CD4-positive, alpha-beta memory T cell (primary cell): ENCODE results near the gene KLK6. TPM values are rescaled to one million over a fixed set of nuclear protein-coding genes. Genes with fewer than 3 reads are reported as not detected.

Source experiments
- CTCF ChIA-PET: fragments of 350-600 bp; sonication (Branson Sonifier 250); formaldehyde crosslinking; loops from one replicate; lab custom pipeline; 2021; ENCODE audit warnings: inconsistent platforms; ENCODE audit not compliant: partially characterized antibody; lab: Charles Lee
- POLR2A ChIA-PET: fragments of 350-600 bp; sonication (Branson Sonifier 250); formaldehyde crosslinking; loops from one replicate; lab custom pipeline; 2021; ENCODE audit not compliant: partially characterized antibody; lab: Charles Lee
- DNase-seq, 5 donors: peaks; one replicate each; pipeline versions ENCODE4 v3.0.0 to v3.0.0-alpha.2; 2020 to 2022; ENCODE audit warnings: mixed read lengths in 1 of 5
- H3K27ac ChIP-seq: one replicate; pipeline ENCODE4 v1.7.0; 2013; ENCODE audit warnings: low read depth, low read length
- H3K27me3 ChIP-seq: 2 replicates; pipeline ENCODE4 v1.7.0; 2013; ENCODE audit warnings: mild to moderate bottlenecking, low read length, moderate library complexity; ENCODE audit not compliant: insufficient read depth
- H3K36me3 ChIP-seq: 2 replicates; pipeline ENCODE4 v1.7.0; 2013; ENCODE audit warnings: mild to moderate bottlenecking, low read length, moderate library complexity; ENCODE audit not compliant: insufficient read depth
- H3K4me1 ChIP-seq: 2 replicates; pipeline ENCODE4 v1.7.0; 2013; ENCODE audit warnings: mild to moderate bottlenecking, low read length, moderate library complexity; ENCODE audit not compliant: insufficient read depth
- H3K4me3 ChIP-seq, 2 donors: one replicate each; pipeline ENCODE4 v1.7.0; 2013; ENCODE audit warnings: low read length in 2 of 2, mild to moderate bottlenecking in 1 of 2
- H3K9me3 ChIP-seq, 2 donors: one replicate each; pipeline ENCODE4 v1.7.0; 2013; ENCODE audit warnings: low read length in 2 of 2, control low read depth in 1 of 2; ENCODE audit not compliant: control insufficient read depth in 1 of 2
- H3K27ac Mint-ChIP-seq, 7 donors: one replicate each; pipeline ENCODE4 v1.8.0; 2020 to 2021; ENCODE audit warnings: mixed read lengths in 7 of 7, mild to moderate bottlenecking in 6 of 7, inconsistent platforms in 3 of 7, moderate library complexity in 3 of 7
- H3K27me3 Mint-ChIP-seq, 2 donors: one replicate each; pipeline ENCODE4 v1.8.0; 2020 to 2021; ENCODE audit warnings: mixed read lengths in 2 of 2
- H3K36me3 Mint-ChIP-seq, 2 donors: one replicate each; pipeline ENCODE4 v1.8.0; 2020 to 2021; ENCODE audit warnings: mixed read lengths in 2 of 2, inconsistent platforms in 1 of 2, mild to moderate bottlenecking in 1 of 2
- H3K4me1 Mint-ChIP-seq, 4 donors: one replicate each; pipeline ENCODE4 v1.8.0; 2020 to 2021; ENCODE audit warnings: mixed read lengths in 4 of 4, mild to moderate bottlenecking in 1 of 4
- H3K4me3 Mint-ChIP-seq, 8 donors: one replicate each; pipeline ENCODE4 v1.8.0; 2020 to 2021; ENCODE audit warnings: mixed read lengths in 8 of 8, mild to moderate bottlenecking in 7 of 8, moderate library complexity in 6 of 8, inconsistent platforms in 3 of 8
- H3K9me3 Mint-ChIP-seq, 8 donors: one replicate each; pipeline ENCODE4 v1.8.0; 2020 to 2021; ENCODE audit warnings: mixed read lengths in 8 of 8, mild to moderate bottlenecking in 5 of 8, inconsistent platforms in 3 of 8, moderate library complexity in 1 of 8
- intact Hi-C: fragments of 100-400 bp; cut with micrococcal nuclease; formaldehyde crosslinking; loops from one replicate; pipeline ENCODE4 v1.15.1; 2023
- polyA plus RNA-seq, 2 donors: library from polyadenylated mRNA; unstranded; fragments of 300-500 nt; fragmentation: Illumina TruSeq; gene quantifications; one replicate each; pipeline ENCODE4 v1.2.3, GENCODE V29; 2021
- total RNA-seq, 2 experiments: library from RNA; stranded (reverse); gene quantifications; one replicate each; pipeline ENCODE4 v1.2.3, GENCODE V29; 2021

Gene KLK6
- total and polyA plus RNA-seq, 4 experiments from 2014 or later, result not detected

- Mint-ChIP-seq H3K27me3 (peaks cover 46 to 55% of the 10 kb centered on the region in 2 donors), H3K9me3 (no peaks in the 10 kb centered on the region), H3K4me1 (peaks cover 0 to 12% (median 3%) of the 10 kb centered on the region in 4 donors), H3K4me3 (peak overlapping the region in 5 of 8 donors; percentile 15 to 61 (median 50)), H3K36me3 (no peaks in the 10 kb centered on the region), H3K27ac (no peak overlapping the region)
- no peak overlapping the region for H3K27ac ChIP-seq
- no peak for DNase-seq
- no peaks in the 10 kb centered on the region for H3K36me3 ChIP-seq
- H3K4me1 ChIP-seq, result peaks cover 6% of the 10 kb centered on the region
- no peak overlapping the region for H3K4me3 ChIP-seq
- H3K9me3 ChIP-seq, result no peaks in the 10 kb centered on the region
- intact Hi-C loops, result no loop called here
- ChIA-PET POLR2A (no interaction called here), CTCF (interaction anchor here (1.9 kb wide), 1 partner anchor 13 kb away, joined by 5 read pairs; no protein-coding TSS in a partner anchor)
- H3K27me3 ChIP-seq, result peaks cover 11% of the 10 kb centered on the region
Observed at GRCh38 chr19:50909240-50910070, 59.9 kb downstream of the KLK6 start.

Other genes with a start within 250 kb of the KLK6 start
- gene SHANK1, start 249.8 kb downstream of the KLK6 start, total RNA-seq, result not detected
- not detected for gene SHANK1, start 249.8 kb downstream of the KLK6 start, polyA plus RNA-seq
- 1 to 10 TPM in 1 of 2 experiments, under 1 TPM in 1; 0.78 to 1.2 TPM for gene CLEC11A, start 246.2 kb downstream of the KLK6 start, total RNA-seq
- under 1 TPM; 0.47 to 0.57 TPM for gene CLEC11A, start 246.2 kb downstream of the KLK6 start, polyA plus RNA-seq
- gene GPR32, start 199.1 kb downstream of the KLK6 start, total RNA-seq, result not detected
- gene GPR32, start 199.1 kb downstream of the KLK6 start, polyA plus RNA-seq, result not detected
- not detected for gene ACP4, start 179.2 kb downstream of the KLK6 start, total RNA-seq
- gene ACP4, start 179.2 kb downstream of the KLK6 start, polyA plus RNA-seq, result not detected
- gene KLK1, start 145.8 kb downstream of the KLK6 start, total RNA-seq, result not detected
- not detected for gene KLK1, start 145.8 kb downstream of the KLK6 start, polyA plus RNA-seq
- not detected for gene KLK15, start 136.0 kb downstream of the KLK6 start, total RNA-seq
- not detected for gene KLK15, start 136.0 kb downstream of the KLK6 start, polyA plus RNA-seq
- gene KLK3, start 114.7 kb downstream of the KLK6 start, total RNA-seq, result not detected
- not detected for gene KLK3, start 114.7 kb downstream of the KLK6 start, polyA plus RNA-seq
- gene KLK2, start 96.2 kb downstream of the KLK6 start, total RNA-seq, result not detected
- gene KLK2, start 96.2 kb downstream of the KLK6 start, polyA plus RNA-seq, result not detected
- gene KLK4, start 58.2 kb downstream of the KLK6 start, total RNA-seq, result not detected
- gene KLK4, start 58.2 kb downstream of the KLK6 start, polyA plus RNA-seq, result not detected
- gene KLK5, start 16.6 kb downstream of the KLK6 start, total RNA-seq, result not detected
- not detected for gene KLK5, start 16.6 kb downstream of the KLK6 start, polyA plus RNA-seq
- gene KLK7, start 14.3 kb upstream of the KLK6 start, total RNA-seq, result not detected
- not detected for gene KLK7, start 14.3 kb upstream of the KLK6 start, polyA plus RNA-seq
- gene KLK8, start 32.0 kb upstream of the KLK6 start, total RNA-seq, result not detected
- not detected for gene KLK8, start 32.0 kb upstream of the KLK6 start, polyA plus RNA-seq
- not detected for gene KLK10, start 50.1 kb upstream of the KLK6 start, total RNA-seq
- not detected for gene KLK10, start 50.1 kb upstream of the KLK6 start, polyA plus RNA-seq
- gene KLK11, start 57.0 kb upstream of the KLK6 start, total RNA-seq, result not detected
- not detected for gene KLK11, start 57.0 kb upstream of the KLK6 start, polyA plus RNA-seq
- gene KLK12, start 65.4 kb upstream of the KLK6 start, total RNA-seq, result not detected
- not detected for gene KLK12, start 65.4 kb upstream of the KLK6 start, polyA plus RNA-seq
- not detected for gene KLK13, start 95.5 kb upstream of the KLK6 start, total RNA-seq
- gene KLK13, start 95.5 kb upstream of the KLK6 start, polyA plus RNA-seq, result not detected
- 1 to 10 TPM in 1 of 2 experiments, not detected in 1; 1.1 TPM for gene KLK14, start 113.3 kb upstream of the KLK6 start, total RNA-seq
- gene KLK14, start 113.3 kb upstream of the KLK6 start, polyA plus RNA-seq, result not detected
- 10 to 100 TPM; 11.4 TPM for gene CTU1, start 138.8 kb upstream of the KLK6 start, total RNA-seq
- 1 to 10 TPM; 1.4 to 9.2 TPM for gene CTU1, start 138.8 kb upstream of the KLK6 start, polyA plus RNA-seq
- gene SIGLEC9, start 155.3 kb upstream of the KLK6 start, total RNA-seq, result 1 to 10 TPM; 3.4 to 3.9 TPM
- 1 to 10 TPM; 2.4 to 2.6 TPM for gene SIGLEC9, start 155.3 kb upstream of the KLK6 start, polyA plus RNA-seq
- gene SIGLEC7, start 172.7 kb upstream of the KLK6 start, total RNA-seq, result under 1 TPM; 0.25 to 0.52 TPM
- under 1 TPM in 1 of 2 donors, not detected in 1; 0.57 TPM for gene SIGLEC7, start 172.7 kb upstream of the KLK6 start, polyA plus RNA-seq